GM19463 (cell line): Measurements from ENCODE around the gene LEMD3.

ENCODE experiments used
- ATAC-seq: cut with Tn5 transposase; IDR thresholded peaks from one replicate; pipeline ENCODE4 v1.9.1; 2021; ENCODE audit warnings: mild to moderate bottlenecking, moderate library complexity; ENCODE audit not compliant: unreplicated experiment

Gene LEMD3

DNA sequence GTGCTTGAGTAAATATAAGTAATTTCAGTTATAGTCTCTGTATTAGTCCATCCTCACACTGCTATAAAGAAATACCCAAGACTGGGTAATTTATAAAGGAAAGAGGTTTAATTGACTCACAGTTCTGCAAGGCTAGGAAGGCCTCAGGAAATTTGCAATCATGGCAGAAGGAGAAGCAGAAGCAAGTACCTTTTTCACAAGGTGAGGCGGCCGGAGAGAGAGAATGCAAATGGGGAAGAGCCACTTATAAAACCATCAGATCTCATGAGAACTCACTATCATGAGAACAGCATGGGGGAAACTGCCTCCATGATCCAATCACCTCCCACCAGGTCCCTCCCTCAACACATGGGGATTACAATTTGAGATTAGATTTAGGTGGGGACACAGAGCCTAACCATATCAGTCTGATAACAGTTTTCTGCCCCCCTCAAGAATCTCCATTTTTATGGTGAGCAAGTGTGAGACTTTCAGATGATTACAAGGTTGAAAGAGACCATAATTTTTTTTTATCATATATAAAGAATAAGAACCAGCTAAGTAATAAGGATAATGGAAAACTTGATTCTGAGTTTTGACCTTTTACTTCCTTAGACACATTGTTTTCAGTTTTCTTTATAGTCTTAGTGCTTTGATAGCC is 35.6 kb downstream of the LEMD3 start:
- ATAC-seq, result no peak

GRCh38 chr12:65205886-65206285 is 36.5 kb downstream of the LEMD3 start:
- no peak for ATAC-seq

DNA sequence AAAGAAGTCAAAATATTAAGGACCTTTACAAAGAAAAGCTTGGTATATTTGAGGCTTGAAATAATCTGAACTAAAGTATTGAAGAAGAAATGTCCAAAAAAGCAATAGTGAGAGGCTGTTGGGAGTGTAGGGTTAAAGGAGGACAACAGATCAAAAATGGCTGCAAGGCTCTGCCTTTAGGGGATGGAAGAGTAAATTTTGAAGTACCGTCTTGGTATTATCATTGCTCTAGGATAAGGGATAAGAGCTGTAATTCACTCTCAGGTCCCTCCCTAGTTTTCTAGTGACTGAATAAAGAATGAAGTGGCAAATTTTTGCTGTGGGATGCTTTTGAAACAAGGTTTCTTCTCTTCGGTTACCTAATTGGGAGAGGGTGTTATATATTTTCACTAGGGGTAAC is 38.7 kb downstream of the LEMD3 start:
- no peak for ATAC-seq

DNA sequence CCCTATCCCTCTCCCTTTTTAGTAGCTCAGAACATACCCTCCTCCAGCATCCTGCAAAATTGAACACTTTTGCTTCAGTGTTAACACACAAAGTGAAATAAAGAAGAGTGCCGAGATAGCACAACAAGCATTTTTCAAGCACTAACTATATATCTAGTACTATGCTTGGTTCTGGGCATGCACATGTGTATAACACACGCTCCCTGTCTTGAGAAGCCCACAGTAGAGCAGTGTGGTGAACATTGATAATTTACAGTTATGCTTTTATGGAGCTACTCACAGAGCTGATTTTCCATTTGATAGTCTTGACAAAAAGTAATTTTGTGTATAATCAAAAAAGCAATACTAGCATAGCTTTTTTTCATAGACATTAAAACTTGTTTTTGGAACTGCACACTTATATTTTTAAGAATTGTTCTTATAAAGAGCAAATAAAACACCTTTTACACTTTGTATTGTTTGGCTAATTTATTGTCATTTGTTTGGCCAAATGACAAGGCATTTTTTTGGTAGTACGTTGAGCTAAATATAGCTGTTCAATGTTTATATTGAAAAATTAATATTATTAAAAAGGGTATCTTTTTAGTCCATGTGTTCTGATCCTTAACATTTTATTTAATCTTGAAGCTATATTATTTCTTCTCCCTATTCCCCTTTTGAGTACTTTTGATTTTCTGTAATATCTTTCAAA is 39.7 kb downstream of the LEMD3 start:
- no peak for ATAC-seq

GRCh38 chr12:65209655-65210043 is 40.3 kb downstream of the LEMD3 start:
- ATAC-seq, result peak; percentile 52

GRCh38 chr12:65217086-65217485 is 47.7 kb downstream of the LEMD3 start:
- no peak for ATAC-seq

DNA sequence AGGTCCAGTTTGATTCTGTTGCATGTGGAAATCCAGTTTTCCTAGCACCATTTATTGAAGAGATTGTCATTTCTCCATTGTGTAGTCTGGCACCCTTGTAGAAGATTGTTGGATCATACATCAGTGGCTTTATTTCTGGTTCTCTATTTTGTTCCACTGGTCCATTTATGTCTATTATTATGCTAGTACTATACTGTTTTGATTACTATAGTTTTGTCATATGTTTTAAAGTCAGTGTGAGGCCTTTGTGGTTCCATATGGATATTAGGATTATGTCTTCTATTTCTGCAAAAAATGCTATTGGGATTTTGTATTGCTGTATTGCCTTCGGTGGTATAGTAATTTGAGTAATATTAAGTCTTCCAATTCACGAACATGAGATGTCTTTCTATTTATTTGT is 51.4 kb downstream of the LEMD3 start:
- ATAC-seq, result no peak

DNA sequence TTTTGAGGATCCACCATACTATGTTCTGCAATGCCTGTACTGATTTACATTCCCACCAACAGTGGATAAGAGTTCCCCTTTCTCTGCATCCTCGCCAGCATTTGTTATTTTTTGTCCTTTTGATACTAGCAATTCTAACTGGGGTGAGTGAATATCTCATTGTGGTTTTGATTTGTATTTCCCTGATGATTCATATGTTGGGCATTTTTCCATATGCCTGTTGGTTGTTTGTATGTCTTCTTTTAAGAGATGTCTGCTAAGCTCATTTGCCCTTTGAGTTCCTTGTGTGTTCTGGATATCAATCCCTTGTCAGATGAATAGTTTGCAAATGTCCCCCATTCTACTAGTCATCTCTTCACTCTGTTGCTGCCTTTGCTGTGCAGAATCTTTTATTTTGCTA is 60.1 kb downstream of the LEMD3 start:
- no peak for ATAC-seq

DNA sequence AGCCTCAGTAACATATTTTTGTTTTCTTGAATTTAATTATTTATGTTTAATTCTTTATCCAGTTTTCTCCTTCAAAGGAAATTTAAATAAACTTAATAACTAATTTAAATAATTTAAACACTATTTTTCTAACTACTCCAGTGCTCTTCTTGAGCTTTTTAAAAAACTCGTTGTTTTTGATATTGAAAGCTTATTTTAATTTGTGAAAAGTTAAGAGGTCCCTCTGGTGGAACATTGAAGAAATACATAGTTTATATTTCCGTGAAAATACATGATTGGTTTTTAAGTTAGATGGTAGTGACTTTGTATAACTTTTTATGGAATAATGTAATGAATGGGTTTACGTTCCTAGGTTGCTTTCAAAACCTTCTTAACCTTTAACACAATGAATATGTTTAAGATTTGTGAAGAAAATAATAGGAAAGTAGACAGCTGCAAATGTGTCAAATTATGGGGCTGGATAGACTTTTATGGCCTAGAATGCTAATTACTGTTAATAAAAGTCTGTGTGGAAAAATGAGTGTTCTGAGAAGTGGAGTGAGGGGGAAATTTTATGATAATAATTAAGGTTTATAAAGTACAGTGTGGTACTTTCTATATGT is 63.2 kb downstream of the LEMD3 start:
- ATAC-seq, result no peak

- no peak for ATAC-seq
Measured at GRCh38 chr12:65237153-65237552, 67.8 kb downstream of the LEMD3 start.

- no peak for ATAC-seq
Measured at GRCh38 chr12:65238609-65239008, 69.2 kb downstream of the LEMD3 start.

DNA sequence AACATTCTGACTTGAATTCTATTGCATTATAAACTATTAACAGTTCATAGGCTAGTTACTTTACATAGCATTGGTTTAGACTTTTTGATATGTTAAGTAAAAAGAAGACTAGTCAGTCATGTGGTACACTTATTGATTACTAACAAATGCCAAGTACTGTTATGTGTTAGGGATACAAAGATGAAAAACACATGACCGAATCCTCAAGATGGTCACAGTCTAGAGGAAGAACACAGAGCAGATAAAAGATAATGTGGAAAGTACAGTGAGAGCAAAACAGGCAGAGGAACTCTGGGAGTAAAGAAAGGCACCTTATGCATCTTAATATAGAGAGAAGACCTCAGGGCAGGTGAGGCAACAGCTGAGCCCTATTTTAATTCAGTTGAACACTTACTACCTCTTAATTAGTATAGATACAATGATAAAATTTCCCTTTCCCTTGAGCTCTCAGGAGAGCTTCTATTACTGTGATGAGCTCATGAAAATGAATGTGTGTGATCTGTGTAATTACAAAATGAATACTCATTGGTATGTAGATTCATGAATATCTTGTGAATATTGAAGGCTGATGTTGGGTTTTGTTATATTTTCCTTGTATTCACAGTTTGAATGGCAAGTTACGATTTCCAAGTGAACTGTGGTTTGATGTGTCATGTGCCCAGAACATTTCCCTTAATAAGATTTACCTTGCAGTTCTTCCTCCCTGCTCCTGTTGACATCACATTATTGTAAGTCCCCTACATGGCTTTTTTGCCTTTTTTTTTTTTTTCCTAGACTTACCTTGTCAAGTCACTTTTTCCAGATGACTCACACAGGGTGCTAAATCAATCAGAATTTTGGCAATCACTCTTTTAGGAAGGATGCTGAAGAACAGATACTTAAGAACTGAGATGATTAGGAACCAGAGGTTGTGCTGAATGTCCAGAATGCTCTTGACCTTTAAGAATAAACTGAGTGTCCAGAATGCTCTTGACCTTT is 79.6 kb downstream of the LEMD3 start:
- ATAC-seq, result no peak

GRCh38 chr12:65252515-65252914 is 83.1 kb downstream of the LEMD3 start:
- no peak for ATAC-seq

DNA sequence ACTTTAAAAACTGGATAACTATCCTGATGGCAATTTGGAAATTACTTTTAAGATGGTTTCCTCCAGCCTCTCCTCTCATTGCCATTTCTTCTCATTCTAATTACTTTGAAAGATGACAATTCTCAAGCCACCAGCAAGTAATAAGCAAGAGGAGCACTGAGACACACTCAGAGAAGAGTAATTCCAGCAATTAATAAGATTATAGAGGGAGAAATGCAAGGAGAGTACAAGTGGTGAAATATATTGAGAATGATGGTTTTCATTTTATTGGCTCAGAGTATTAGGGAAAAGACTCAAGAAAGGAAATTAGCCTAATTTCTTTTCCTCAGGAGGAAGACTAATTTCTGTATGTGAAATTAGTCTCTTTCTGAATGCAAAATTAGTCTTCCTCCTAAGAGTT is 88.6 kb downstream of the LEMD3 start:
- no peak for ATAC-seq

DNA sequence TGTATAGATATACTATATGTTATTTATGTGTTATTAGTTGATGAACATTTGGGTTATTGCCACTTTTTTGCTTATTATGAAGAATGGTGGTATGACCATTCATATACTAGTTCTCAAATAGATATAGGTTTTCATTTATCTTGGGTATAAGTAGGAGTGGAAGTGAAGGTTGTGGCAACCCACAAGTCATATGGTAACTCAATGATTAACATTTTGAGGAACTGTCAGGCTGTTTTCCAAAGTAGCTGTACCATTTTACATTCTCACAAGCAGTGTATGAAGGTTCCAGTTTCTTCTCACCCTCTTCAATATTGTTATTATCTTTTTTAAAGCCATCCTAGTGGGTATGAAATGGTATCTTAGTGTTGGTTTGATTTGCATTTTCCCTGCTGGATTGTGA is 90.1 kb downstream of the LEMD3 start:
- peak; percentile 66 for ATAC-seq

- no peak for ATAC-seq
Measured at GRCh38 chr12:65263777-65264176, 94.4 kb downstream of the LEMD3 start.

DNA sequence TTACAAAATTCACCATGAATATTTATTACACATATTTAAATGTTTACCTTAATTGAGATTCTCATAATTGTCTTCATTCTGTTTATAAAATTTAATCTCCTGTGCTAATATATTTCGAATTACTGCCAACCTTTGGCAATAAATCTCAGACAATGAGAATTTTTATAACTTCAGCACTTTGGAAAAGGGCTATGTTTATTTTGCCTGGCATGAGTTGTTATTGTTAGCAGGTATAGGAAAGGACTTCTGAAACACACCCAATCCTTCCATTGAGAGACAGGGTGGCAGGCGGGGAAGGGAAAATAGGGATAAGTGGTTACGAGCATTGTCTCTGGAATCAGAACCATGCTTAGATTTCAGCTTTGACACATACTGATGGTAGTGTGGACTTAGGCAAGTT is 97.0 kb downstream of the LEMD3 start:
- no peak for ATAC-seq

- ATAC-seq, result no peak
Measured at GRCh38 chr12:65269603-65270002, 100.2 kb downstream of the LEMD3 start.

- ATAC-seq, result no peak
Measured at GRCh38 chr12:65274602-65275272, 105.4 kb downstream of the LEMD3 start.

DNA sequence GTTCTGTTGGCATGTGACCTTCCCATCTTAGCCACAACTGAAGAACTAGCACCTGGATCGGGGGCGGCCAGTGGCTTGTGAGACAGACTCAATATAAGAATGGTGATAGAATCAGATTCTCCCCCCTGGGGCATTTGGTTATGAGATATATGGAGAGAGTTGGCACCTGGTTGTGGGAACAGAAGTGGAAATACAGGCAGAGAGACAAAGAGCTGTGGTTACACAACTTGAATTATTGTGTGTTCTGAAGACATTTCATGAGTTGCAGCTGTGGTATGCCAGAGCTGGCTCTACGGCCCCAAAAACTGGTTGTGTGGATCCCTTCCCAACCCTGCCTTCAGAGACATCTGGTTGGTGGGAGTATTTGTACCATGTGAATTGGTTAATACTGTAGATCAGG is 106.2 kb downstream of the LEMD3 start:
- ATAC-seq, result no peak
